ENCODE results near the gene LSP1. TPM values are rescaled to one million over a fixed set of nuclear protein-coding genes. Genes with fewer than 3 reads are reported as not detected.

LSP1 gene
- total and polyA plus RNA-seq, 2 of the 8 experiments (the other 6 are each of a cell fraction or from before 2014, with no cell fraction given): 0.03 TPM; not detected in 1

DNA sequence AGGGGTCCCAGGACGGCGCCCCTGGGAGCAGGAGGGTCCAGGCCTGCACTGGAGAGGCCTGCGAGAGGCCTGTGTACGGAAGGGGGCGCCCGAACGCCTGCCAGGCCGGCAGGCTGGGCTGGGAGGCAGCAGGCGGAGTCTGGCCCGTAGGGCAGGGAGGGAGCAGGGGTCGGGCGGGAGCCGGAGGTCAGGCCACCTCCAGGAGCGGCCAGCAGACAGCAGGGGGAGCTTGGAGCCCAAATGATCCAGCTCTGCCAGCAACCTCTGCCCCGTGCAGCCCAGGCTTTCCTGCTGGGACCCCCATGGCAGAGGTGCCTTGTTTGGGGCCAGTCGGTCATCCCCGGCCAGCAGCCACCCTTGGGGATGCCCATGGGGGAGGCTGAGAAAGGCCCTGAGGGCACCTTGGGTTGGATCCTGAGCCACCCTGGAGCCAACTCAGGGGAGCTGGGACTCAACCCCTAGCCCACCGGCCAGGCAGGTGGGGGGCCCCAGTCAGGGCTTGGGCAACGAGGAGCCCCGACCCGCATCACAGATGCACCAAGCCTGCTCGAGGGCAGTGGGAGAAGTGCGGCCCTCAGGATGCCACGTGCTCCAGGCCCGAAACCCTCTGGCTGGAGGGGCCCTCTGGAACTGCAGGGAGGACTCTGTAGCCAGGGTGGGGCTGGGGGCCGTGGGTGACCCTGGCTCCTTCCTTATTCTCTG, 27.7 kb upstream of the LSP1 start (continued):
- TF ChIP-seq RFX5 (IDR thresholded peaks at IDR 0.05; ENCODE audit: borderline replicate concordance, low read depth, low read length) (no peak), TAF7 (optimal IDR thresholded peaks at IDR 0.05; ENCODE audit: borderline replicate concordance, low read depth, low read length) (peak; percentile 64), SP1 (IDR thresholded peaks at IDR 0.05; ENCODE audit: low read depth, low read length) (no peak), SUZ12 (IDR thresholded peaks at IDR 0.05; ENCODE audit: low read length) (no peak), YY1 (IDR thresholded peaks at IDR 0.05; ENCODE audit: low read depth, low read length) (peak; percentile 67; the same call in 1 of the 2 replicates), EGR1 (IDR thresholded peaks at IDR 0.05; ENCODE audit: borderline replicate concordance, low read depth, low read length) (0 out of 2 replicates have a peak, but pooled peaks have one; percentile 62), SIN3A (conservative IDR thresholded peaks at IDR 0.05 in 1 of 2, IDR thresholded peaks at IDR 0.05 in 1 of 2; ENCODE audit: low read depth in 1 of 2, low read length in 2 of 2) (0 out of 4 replicates have a peak, but pooled peaks of 1 of the 2 experiments have one; percentile 30), RAD21 (IDR thresholded peaks at IDR 0.05 in 1 of 2, conservative IDR thresholded peaks at IDR 0.05 in 1 of 2; ENCODE audit: low read depth in 2 of 2, low read length in 2 of 2) (peak; percentile 71 to 81), RXRA (IDR thresholded peaks at IDR 0.05; ENCODE audit: insufficient read depth, low read depth, low read length) (0 out of 2 replicates have a peak, but pooled peaks have one; percentile 43), NRF1 (IDR thresholded peaks at IDR 0.05; ENCODE audit: low read depth, low read length) (no peak), GABPA (IDR thresholded peaks at IDR 0.05; ENCODE audit: borderline replicate concordance, insufficient read depth, low read length) (peak; percentile 82; the same call in 1 of the 2 replicates), SRF (IDR thresholded peaks at IDR 0.05; ENCODE audit: low read depth, low read length) (peak; percentile 34; the same call in 1 of the 2 replicates), MAFK (IDR thresholded peaks at IDR 0.05; ENCODE audit: low read depth, low read length) (no peak)
- TF ChIP-seq, protein P1, sequence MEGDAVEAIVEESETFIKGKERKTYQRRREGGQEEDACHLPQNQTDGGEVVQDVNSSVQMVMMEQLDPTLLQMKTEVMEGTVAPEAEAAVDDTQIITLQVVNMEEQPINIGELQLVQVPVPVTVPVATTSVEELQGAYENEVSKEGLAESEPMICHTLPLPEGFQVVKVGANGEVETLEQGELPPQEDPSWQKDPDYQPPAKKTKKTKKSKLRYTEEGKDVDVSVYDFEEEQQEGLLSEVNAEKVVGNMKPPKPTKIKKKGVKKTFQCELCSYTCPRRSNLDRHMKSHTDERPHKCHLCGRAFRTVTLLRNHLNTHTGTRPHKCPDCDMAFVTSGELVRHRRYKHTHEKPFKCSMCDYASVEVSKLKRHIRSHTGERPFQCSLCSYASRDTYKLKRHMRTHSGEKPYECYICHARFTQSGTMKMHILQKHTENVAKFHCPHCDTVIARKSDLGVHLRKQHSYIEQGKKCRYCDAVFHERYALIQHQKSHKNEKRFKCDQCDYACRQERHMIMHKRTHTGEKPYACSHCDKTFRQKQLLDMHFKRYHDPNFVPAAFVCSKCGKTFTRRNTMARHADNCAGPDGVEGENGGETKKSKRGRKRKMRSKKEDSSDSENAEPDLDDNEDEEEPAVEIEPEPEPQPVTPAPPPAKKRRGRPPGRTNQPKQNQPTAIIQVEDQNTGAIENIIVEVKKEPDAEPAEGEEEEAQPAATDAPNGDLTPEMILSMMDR (IDR thresholded peaks at IDR 0.05; ENCODE audit: control extremely low read depth in 1 of 3, insufficient read depth in 1 of 3, low read depth in 1 of 3, low read length in 3 of 3): peak in 2 of 3 experiments; percentile 90 to 98; a peak in 3 of 4 replicates
- TF ChIP-seq, protein P2, sequence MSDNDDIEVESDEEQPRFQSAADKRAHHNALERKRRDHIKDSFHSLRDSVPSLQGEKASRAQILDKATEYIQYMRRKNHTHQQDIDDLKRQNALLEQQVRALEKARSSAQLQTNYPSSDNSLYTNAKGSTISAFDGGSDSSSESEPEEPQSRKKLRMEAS (IDR thresholded peaks at IDR 0.05): peak; percentile 58; the same call in 1 of the 2 replicates

Measured in H1 (cell line).